Motor neuron (in vitro differentiated cells): Measurements from ENCODE around the gene PAPLN. TPM values are rescaled to one million over a fixed set of nuclear protein-coding genes. Genes with fewer than 3 reads are reported as not detected.

Source experiments
- ATAC-seq, 8 experiments: fragments of 200-7000 bp; cut with Tn5 transposase; replicated peaks in 6 of 8; 2 replicates each; pipeline ENCODE4 v1.8.0; 2021; ENCODE audit warnings: mild to moderate bottlenecking in 8 of 8, moderate library complexity in 8 of 8
- H3K27ac ChIP-seq, 2 donors: fragments of 250-450 bp; sonication (Bioruptor Pico); 2 replicates each; pipeline ENCODE4 v1.9.0; 2021; ENCODE audit warnings: antibody characterized with exemption in 2 of 2, mild to moderate bottlenecking in 2 of 2, moderate library complexity in 1 of 2
- H3K4me1 ChIP-seq, 2 donors: fragments of 250-450 bp; sonication (Bioruptor Pico); replicated peaks in 1 of 2; 2 replicates each; pipeline ENCODE4 v1.6.1; 2021; ENCODE audit warnings: antibody characterized with exemption in 2 of 2, mild to moderate bottlenecking in 2 of 2, moderate library complexity in 1 of 2
- H3K4me3 ChIP-seq, 5 donors: fragments of 250-450 bp; sonication (Bioruptor Pico); 2 replicates each; pipeline ENCODE4 v1.9.0; 2021; ENCODE audit warnings: antibody characterized with exemption in 5 of 5, mild to moderate bottlenecking in 5 of 5, moderate library complexity in 4 of 5
- WGBS, 10 experiments: fragments of 450-650 bp; shearing (Covaris generic); methylation state at CpG; one replicate each; pipeline ENCODE4 v1.0.0; 2022; 5-methylcytosine and 5-hydroxymethylcytosine counted together
- in situ Hi-C, 9 experiments: fragments of 400-800 bp; cut with MboI; loops; one replicate each; pipeline ENCODE4 v1.15.0; 2021; ENCODE audit warnings: low sequenced_read_pairs in 9 of 9, low pct_unique_long_range_greater_than_20kb in 2 of 9; ENCODE audit not compliant: unreplicated experiment in 9 of 9
- total RNA-seq, 8 experiments: library from RNA; unstranded; fragments of 300-600 nt; gene quantifications; 2 replicates each; pipeline versions ENCODE4 v1.2.3 to v1.2.4, GENCODE V29; 2022

Gene PAPLN
- total RNA-seq, 8 experiments from 2014 or later, result 0.54 to 29.4 (median 1.5) TPM

DNA sequence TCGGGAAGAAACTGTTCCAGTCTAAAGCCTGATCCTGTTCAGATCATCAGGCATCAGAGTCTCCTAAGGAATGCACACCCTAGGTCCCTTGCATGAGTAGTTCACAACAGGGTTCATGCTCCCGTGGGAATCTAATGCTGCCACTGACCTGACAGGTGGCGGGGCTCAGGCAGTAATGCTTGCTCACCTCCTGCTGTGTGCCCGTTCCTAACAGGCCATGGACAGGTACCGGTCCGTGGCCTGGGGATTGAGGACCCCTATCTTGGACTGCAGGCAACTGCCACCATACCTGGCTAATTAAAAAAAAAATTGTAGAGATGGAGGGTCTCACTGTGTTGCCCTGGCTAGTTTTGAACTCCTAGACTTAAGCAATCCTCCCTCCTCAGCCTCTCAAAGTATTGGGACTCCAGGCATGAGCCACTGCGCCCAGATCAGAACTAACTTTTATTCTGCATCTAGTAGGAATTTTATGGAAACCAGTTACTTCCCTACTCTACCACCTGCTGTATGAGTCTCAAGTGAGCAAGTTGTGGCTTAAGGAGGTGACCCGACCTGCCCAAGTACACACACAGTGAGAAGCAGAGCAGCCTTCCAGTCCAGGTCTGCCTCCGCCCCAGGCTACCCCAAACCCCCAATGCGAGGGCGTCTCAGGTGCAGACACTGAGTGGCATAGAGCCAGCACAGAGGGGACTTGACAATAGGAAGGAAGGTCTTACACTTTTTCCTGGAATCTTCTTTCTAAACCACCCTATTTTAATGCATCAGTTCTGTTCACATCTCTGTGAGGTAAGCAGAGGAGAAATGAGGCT lies 2.5 kb upstream of the PAPLN start:
- Histone ChIP-seq H3K4me3 (no peak overlapping the region), H3K4me1 (peaks cover 19 to 41% of the 10 kb centered on the region in 2 donors), H3K27ac (no peak overlapping the region)
- peak in 1 of 8 experiments; percentile 1 for ATAC-seq
- in situ Hi-C loops, result no loop called here
- WGBS, 10 experiments, result 70 to 96% (median 80%) methylated on average over 1 to 9 of the region's 11 CpGs; no CpG with 5 or more reads in 2 of the 10 experiments

DNA sequence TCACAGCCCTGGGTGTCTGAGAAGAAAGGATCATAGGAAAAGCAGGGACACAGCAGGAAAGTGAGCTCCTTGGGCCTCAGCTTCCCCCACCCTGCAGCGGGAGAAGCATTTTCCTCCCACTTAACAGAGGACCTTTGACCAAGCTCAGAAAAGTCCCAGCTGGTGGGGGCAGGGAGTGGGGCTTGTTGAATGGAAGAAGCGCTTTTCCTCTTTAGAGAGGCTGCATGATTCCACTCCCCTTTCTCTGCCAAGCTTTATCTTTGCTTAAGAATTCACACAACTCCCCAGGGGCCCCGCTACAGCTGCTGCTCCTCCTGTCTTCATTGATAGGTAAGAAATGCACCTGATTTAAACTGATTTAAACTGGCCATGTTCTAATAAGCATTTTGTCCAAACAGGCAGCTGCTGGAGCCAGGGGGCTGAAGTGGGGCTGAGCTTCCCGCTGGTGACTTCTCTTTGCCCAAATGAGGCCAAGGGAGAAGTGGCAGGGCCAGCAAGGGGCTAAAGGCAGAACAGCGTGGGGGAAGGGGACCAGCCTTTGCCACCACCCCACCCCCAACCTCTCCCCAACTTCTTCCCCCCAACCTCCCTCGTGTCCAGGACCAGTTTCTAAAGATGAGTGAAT lies 1.7 kb upstream of the PAPLN start:
- Histone ChIP-seq H3K4me3 (no peak overlapping the region), H3K4me1 (peaks cover 19 to 41% of the 10 kb centered on the region in 2 donors), H3K27ac (no peak overlapping the region)
- in situ Hi-C loops, result no loop called here
- WGBS, 10 experiments, result 0 to 83% (median 3%) methylated on average over 1 to 4 of the region's 6 CpGs; no CpG with 5 or more reads in 5 of the 10 experiments
- ATAC-seq, result peak in 5 of 8 experiments; percentile 20 to 60 (median 55)

DNA sequence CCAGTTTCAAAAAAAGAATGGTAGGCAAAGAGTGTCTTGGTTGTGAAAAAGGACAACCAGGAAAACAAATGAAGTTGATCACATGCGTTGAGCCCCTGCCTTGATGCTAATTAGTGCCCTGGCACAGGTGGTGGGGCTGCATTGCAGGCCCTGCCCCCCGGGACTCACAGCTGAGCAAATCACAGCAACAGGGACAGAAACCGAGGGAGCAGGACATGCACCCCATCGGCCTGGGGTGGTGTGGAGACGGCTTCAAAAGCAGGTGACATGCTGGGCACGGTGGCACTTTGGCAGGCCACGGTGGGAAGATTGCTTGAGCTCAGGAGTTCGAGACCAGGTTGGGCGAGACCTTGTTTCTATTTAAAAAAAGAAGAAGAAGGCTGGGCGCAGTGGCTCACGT lies 1.1 kb upstream of the PAPLN start:
- no peak overlapping the region for H3K4me3 ChIP-seq
- in situ Hi-C loops, result no loop called here

DNA sequence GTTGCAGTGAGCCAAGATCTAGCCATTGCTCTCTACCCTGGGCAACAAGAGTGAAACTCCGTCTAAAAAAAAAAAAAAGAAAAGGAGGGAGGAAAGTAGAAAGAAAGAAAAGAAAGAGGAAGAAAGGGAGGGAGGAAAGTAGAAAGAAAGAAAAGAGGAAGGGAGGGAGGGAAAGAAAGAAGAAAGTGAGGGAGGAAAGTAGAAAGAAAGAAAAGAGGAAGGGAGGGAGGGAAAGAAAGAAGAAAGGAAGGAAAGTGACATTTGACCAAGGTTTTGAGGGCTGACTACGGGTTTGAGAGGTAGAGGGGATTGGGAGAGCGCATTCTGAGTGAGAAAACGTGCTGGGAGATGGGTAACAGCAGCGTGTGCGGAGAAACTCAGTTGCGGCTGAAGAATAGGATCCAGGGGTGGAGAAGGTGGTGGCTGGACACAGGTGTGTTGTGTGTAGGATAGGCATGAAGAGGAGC lies 521 bp upstream of the PAPLN start:
- 57 to 83% (median 66%) methylated on average over 4 to 7 of the region's 7 CpGs; no CpG with 5 or more reads in 2 of the 10 experiments for WGBS, 10 experiments
- in situ Hi-C loops, result no loop called here
- H3K27ac ChIP-seq, result no peak overlapping the region
- H3K4me3 ChIP-seq, result no peak overlapping the region
- peaks cover 19 to 41% of the 10 kb centered on the region in 2 donors for H3K4me1 ChIP-seq
- no peak for ATAC-seq

More for the DNA sequence above, 1.1 kb upstream of the PAPLN start:
- ATAC-seq, result no peak
- Histone ChIP-seq H3K27ac (no peak overlapping the region), H3K4me1 (peaks cover 19 to 41% of the 10 kb centered on the region in 2 donors)
- WGBS, 10 experiments, result 53 to 100% (median 80%) methylated on average over 1 to 9 of the region's 11 CpGs; no CpG with 5 or more reads in 4 of the 10 experiments

DNA sequence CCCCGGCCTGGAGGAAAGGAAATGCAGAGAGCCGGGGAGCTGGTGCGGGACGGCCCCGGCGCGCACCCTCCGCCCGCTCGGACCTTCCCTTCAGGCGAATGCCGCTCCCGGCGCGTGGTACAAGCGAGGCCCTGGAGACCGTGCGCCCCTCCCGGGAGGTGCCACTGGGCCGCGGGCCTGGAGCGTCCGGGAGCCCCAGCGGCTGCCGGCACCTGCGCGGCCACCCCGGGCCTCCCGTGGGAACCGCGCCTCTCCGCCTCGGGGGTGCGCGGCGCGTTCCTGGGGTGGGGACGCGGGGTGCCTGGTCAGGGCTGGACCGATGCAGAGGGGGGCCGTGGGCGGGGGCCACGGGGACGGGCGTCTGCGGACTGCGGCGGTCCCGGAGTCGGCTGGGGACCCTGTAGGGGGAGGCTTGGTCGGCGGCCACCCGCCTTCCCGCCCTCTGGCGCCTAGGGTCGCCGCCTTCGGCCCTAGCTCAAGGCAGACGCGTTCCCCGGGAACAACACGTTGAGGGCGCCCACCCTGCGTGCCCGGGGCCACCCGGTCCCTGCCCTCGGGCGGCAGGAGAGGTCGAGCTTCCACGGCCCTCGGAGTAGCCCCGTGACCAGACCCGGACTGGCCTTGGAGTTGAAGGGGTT lies 599 bp downstream of the PAPLN start:
- in situ Hi-C loops, result no loop called here

DNA sequence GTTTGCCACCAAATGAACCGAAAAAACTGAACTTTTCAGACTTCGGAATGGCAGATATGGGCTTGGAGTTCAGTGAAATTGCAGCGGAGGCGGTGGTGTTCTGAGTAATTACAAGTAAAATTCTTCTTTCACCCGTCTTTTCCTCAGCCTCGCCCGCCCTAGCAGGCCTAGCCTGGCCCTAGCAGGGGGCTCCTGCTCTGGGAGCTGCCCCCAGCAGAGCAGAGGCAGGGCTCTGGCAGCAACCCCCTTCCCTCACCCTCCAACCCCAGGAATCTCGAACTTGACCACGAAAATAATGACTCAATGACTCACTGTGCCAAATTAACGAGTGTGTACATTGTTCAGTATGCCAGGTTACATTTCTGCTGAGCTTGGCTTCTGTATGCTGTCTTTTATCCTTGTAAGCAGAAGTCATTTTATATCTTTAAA lies 1.1 kb downstream of the PAPLN start:
- in situ Hi-C loops, result no loop called here
- no peak overlapping the region for H3K4me3 ChIP-seq
- H3K27ac ChIP-seq, result no peak overlapping the region
- 15 to 80% (median 31%) methylated on average over 2 to 6 of the region's 10 CpGs; no CpG with 5 or more reads in 3 of the 10 experiments for WGBS, 10 experiments
- ATAC-seq, result peak in 4 of 8 experiments; percentile 2 to 24 (median 18)
- peaks cover 19 to 36% of the 10 kb centered on the region in 2 donors for H3K4me1 ChIP-seq

More for the DNA sequence above, 599 bp downstream of the PAPLN start:
- no peak overlapping the region for H3K27ac ChIP-seq
- ATAC-seq, result peak; percentile 12 to 59 (median 48)
- peak overlapping the region; percentile 11 to 21 (median 16) for H3K4me3 ChIP-seq
- peaks cover 19 to 36% of the 10 kb centered on the region in 2 donors for H3K4me1 ChIP-seq
- 0 to 10% methylated on average over 1 to 4 of the region's 73 CpGs; no CpG with 5 or more reads in 8 of the 10 experiments for WGBS, 10 experiments

DNA sequence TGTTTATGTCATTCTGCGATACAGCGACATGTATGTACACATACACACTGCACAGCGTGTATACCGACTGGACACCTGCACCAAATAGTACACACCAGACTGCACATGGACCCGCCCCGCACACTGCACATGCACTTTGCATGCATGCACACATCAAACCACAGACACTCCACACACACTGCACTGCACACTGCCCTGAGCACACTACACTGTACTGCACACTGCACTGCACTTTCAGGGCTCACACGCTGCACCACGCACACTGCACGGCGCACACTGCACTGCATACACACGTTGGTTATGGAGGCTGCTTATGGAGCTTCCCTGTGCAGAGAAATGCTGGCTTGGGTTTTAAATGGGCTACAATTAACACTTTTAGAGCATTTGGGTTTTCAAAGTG lies 1.6 kb downstream of the PAPLN start:
- in situ Hi-C loops, result no loop called here
- Histone ChIP-seq H3K4me1 (peaks cover 19 to 36% of the 10 kb centered on the region in 2 donors), H3K4me3 (no peak overlapping the region), H3K27ac (no peak overlapping the region)
- WGBS, 10 experiments, result 30 to 100% (median 86%) methylated on average over 1 to 11 of the region's 11 CpGs; no CpG with 5 or more reads in 3 of the 10 experiments
- ATAC-seq, result no peak

DNA sequence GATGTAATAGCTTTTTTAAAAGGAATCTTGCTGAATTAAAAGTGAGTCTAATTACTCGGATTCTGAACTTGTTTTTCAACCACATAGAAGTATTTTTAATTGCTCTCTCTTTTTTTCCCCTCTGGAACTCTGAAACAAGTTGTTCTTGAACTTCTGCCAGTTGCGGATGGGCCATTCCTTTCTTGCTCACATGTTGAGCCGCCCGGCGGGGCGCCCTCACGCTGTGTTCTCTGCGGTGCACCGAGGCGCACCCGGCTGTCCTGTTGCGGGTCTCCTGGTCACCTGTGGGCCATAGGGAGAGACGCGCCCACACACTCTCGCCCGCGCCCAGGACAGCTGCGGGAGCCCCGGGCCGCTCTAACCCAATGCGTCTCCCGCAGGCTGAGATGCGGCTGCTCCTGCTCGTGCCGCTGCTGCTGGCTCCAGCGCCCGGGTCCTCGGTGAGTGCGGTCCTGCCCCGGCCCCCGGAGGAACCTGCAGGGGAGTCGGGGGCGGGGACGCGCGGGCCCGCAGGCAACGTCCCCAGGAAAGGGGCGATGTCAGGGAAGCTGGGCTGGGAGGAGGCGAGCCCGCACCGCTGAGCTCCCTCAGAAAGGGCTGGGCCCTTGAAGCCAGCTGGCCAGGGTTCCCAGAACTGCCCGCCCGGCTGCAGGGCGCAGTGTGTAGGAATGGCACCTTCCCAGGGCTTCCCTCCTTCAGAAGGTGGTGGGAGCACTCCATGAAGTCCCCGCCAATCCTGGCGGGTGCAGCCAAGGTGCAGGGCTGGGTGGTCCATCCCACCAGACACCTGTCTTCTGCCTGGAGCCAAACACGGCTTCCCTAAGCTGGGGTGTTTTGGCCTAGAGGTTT lies 2.3 kb downstream of the PAPLN start:
- in situ Hi-C loops, result no loop called here
- 0 to 61% (median 20%) methylated on average over 1 to 22 of the region's 48 CpGs; no CpG with 5 or more reads in 1 of the 10 experiments for whole genome bisulfite sequencing, 10 experiments
- Histone ChIP-seq H3K4me3 (no peak overlapping the region), H3K4me1 (peaks cover 19 to 36% of the 10 kb centered on the region in 2 donors), H3K27ac (no peak overlapping the region)
- ATAC-seq, result peak; percentile 3 to 53 (median 18)

DNA sequence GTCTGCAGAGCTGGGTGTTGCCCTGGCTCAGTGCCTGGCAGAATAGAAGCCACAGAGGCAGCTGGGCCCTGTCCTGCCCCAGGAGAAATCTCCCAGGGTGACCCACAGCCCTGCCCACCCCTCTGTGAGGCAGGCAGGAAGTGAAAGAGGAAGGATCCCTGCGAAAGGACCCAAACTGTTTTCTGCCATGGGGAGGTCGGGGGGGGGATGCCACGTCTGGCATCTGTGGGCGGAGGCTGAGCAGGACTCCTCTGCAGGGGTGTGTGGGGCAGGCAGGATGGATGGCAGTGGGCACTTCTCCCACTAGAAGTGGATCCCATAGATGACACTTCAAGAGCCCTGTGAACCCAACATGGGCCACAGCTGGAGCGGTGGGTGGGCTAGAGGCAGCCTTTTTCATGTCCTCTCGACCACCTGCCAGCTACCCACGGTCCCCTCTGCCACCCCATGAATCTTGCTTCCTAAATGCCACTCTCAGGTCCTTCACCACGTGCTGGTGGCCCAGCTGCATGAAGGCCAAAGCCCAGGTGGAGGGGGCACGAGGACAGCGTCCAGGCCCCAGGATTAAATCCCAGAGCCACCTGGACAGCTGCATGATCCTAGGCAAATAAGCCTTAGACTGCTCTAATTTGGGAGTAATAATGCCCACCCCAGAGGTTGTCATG lies 3.6 kb downstream of the PAPLN start:
- Histone ChIP-seq H3K4me3 (no peak overlapping the region), H3K4me1 (peaks cover 8 to 24% of the 10 kb centered on the region in 2 donors), H3K27ac (no peak overlapping the region)
- no peak for ATAC-seq
- 0 to 80% (median 68%) methylated on average over 1 to 2 of the region's 10 CpGs; no CpG with 5 or more reads in 6 of the 10 experiments for WGBS, 10 experiments
- in situ Hi-C loops, result no loop called here

DNA sequence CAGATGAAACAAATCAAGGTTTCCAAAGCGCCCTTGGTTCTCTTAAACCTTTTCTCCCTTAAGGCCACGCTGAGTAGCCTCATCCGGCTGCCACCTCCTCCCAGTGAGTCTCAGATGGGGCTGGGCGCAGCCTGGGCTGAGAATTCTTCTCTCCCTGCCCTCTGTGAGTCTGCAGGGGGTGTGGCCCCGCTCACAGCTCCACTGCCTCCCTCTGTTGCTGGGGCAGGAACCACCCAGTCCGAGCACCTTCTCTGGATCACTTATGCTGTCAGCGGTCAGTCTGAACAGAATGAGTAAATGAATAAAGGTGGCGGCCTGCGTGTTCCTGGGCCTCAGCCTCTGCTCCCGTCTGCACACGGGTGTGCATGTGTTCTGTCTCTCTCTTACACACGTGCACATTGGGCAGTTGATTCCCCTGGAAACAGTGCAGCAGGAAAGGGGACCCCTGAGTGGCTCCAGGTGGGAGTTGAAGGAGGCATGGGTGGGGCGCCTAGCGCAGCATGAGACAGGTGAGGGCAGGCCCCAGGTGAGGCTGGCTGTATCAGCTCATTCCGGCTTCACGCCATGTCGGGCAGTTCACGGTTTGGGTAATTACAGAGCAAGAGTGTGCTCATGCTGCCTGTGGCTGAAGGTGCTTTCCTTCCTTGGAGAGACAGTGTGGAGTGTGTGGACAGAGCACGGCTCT lies 4.3 kb downstream of the PAPLN start:
- H3K27ac ChIP-seq, result no peak overlapping the region

DNA sequence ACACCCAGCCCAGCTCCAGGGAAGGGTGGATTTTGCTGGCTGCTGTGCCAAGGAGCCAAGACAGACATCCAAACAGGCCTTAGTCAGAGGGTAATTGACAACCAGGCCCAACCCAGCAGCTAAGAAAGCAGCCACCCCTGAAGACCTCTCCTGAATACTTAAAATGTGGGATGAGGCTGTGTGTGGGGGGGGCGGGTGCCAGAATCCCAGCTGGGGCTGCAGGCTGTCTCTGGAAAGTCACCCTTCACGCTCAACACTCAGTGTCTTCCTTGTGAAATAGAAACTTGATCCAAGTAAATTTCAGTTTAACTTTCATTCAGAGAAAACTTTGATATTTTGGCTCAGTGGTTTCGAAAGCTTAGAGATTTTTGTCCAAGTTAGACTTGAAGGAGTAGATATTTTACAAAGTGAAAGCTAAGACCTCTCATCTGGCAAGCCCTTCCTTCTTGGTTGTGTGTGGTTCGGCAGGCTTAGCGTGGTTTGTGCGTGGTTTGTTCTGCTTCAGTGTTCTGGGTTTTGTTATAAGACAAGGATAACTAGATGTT lies 5.1 kb downstream of the PAPLN start:
- no peak overlapping the region for H3K27ac ChIP-seq
- ATAC-seq, result peak in 2 of 8 experiments; percentile 2 to 4
- no peak overlapping the region for H3K4me3 ChIP-seq
- peaks cover 3 to 15% of the 10 kb centered on the region in 2 donors for H3K4me1 ChIP-seq
- in situ Hi-C loops, result no loop called here
- 39 to 100% (median 84%) methylated on average over 1 to 5 of the region's 6 CpGs; no CpG with 5 or more reads in 4 of the 10 experiments for whole genome bisulfite sequencing, 10 experiments

More for the DNA sequence above, 4.3 kb downstream of the PAPLN start:
- in situ Hi-C loops, result no loop called here
- WGBS, 10 experiments, result 20 to 97% (median 90%) methylated on average over 1 to 9 of the region's 19 CpGs; no CpG with 5 or more reads in 3 of the 10 experiments
- Histone ChIP-seq H3K4me3 (no peak overlapping the region), H3K4me1 (peaks cover 3 to 18% of the 10 kb centered on the region in 2 donors)
- ATAC-seq, result peak in 5 of 8 experiments; percentile 10 to 75 (median 44)
